Trophoblast cell (in vitro differentiated cells and primary cell): Measurements from ENCODE around the gene BBS9.

ENCODE experiments used
- DNase-seq, 2 donors: peaks; one replicate each; pipeline ENCODE4 v3.0.0-alpha.2; 2016
- H2AFZ ChIP-seq: 2 replicates; pipeline ENCODE4 v1.6.1; 2013; ENCODE audit warnings: low read length, moderate library complexity, mild to moderate bottlenecking; ENCODE audit not compliant: insufficient read depth, poor library complexity
- H2AK5ac ChIP-seq: 2 replicates; pipeline ENCODE4 v1.6.1; 2013; ENCODE audit warnings: mild to moderate bottlenecking, low read length
- H2BK120ac ChIP-seq: 2 replicates; pipeline ENCODE4 v1.6.1; 2013; ENCODE audit warnings: low read length, mild to moderate bottlenecking, moderate library complexity; ENCODE audit not compliant: insufficient read depth, poor library complexity
- H2BK12ac ChIP-seq: 2 replicates; pipeline ENCODE4 v1.6.1; 2013; ENCODE audit warnings: mild to moderate bottlenecking, low read length, moderate library complexity
- H2BK5ac ChIP-seq: 2 replicates; pipeline ENCODE4 v1.6.1; 2013; ENCODE audit warnings: low read length, low read depth, moderate library complexity, mild to moderate bottlenecking; ENCODE audit not compliant: poor library complexity
- H3K14ac ChIP-seq: 2 replicates; pipeline ENCODE4 v1.6.1; 2013; ENCODE audit warnings: mild to moderate bottlenecking, low read length
- H3K18ac ChIP-seq: 2 replicates; pipeline ENCODE4 v1.6.1; 2013; ENCODE audit warnings: mild to moderate bottlenecking, low read length
- H3K23ac ChIP-seq: 2 replicates; pipeline ENCODE4 v1.6.1; 2013; ENCODE audit warnings: low read length
- H3K27ac ChIP-seq: 2 replicates; pipeline ENCODE4 v1.5.1; 2013; ENCODE audit warnings: low read depth, mild to moderate bottlenecking, inconsistent platforms, low read length, moderate library complexity
- H3K27me3 ChIP-seq: 2 replicates; pipeline ENCODE4 v1.6.1; 2013; ENCODE audit warnings: inconsistent platforms, mild to moderate bottlenecking, low read length, moderate library complexity; ENCODE audit not compliant: insufficient read depth
- H3K36me3 ChIP-seq, 2 experiments: 1 replicate in 1 of 2; 2 replicates in 1 of 2; pipeline ENCODE4 v1.6.1; 2013; ENCODE audit warnings: low read length in 2 of 2, mild to moderate bottlenecking in 2 of 2, moderate library complexity in 1 of 2; ENCODE audit not compliant: insufficient read depth in 2 of 2, control insufficient read depth in 1 of 2
- H3K4ac ChIP-seq: 2 replicates; pipeline ENCODE4 v1.6.1; 2013; ENCODE audit warnings: low read depth, mild to moderate bottlenecking, low read length, moderate library complexity
- H3K4me1 ChIP-seq, 2 experiments: 1 replicate in 1 of 2; 2 replicates in 1 of 2; pipeline ENCODE4 v1.6.1; 2013; ENCODE audit warnings: low read length in 2 of 2, mild to moderate bottlenecking in 2 of 2, moderate library complexity in 1 of 2; ENCODE audit not compliant: insufficient read depth in 2 of 2, control insufficient read depth in 1 of 2
- H3K4me2 ChIP-seq: 2 replicates; pipeline ENCODE4 v1.6.1; 2013; ENCODE audit warnings: inconsistent platforms, mild to moderate bottlenecking, low read length, moderate library complexity
- H3K4me3 ChIP-seq: 2 replicates; pipeline ENCODE4 v1.5.1; 2013; ENCODE audit warnings: mild to moderate bottlenecking, low read depth, low read length, inconsistent platforms
- H3K79me1 ChIP-seq: one replicate; pipeline ENCODE4 v1.6.1; 2013; ENCODE audit warnings: low read length
- H3K79me2 ChIP-seq: 2 replicates; pipeline ENCODE4 v1.6.1; 2013; ENCODE audit warnings: low read length, mild to moderate bottlenecking; ENCODE audit not compliant: control insufficient read depth, insufficient read depth, poor library complexity
- H3K9ac ChIP-seq: 2 replicates; pipeline ENCODE4 v1.6.1; 2013; ENCODE audit warnings: mild to moderate bottlenecking, low read length
- H3K9me3 ChIP-seq: 2 replicates; pipeline ENCODE4 v1.6.1; 2013; ENCODE audit warnings: low read depth, mild to moderate bottlenecking, control low read depth, inconsistent platforms, low read length; ENCODE audit not compliant: insufficient read depth
- H4K12ac ChIP-seq: 2 replicates; pipeline ENCODE4 v1.6.1; 2013; ENCODE audit warnings: low read depth, mild to moderate bottlenecking, low read length, moderate library complexity
- H4K8ac ChIP-seq: 2 replicates; pipeline ENCODE4 v1.6.1; 2013; ENCODE audit warnings: low read depth, mild to moderate bottlenecking, low read length, moderate library complexity
- H4K91ac ChIP-seq: one replicate; pipeline ENCODE4 v1.6.1; 2013; ENCODE audit warnings: low read depth, mild to moderate bottlenecking, low read length, moderate library complexity
- WGBS: extraction: QIAGEN DNeasy Blood & Tissue Kit; methylation state at CpG from one replicate; pipeline ENCODE4 v1.1.7; 2013; ENCODE audit warnings: missing lambda C conversion rate; ENCODE audit not compliant: insufficient read length, insufficient coverage; ENCODE audit errors: extremely low coverage; 5-methylcytosine and 5-hydroxymethylcytosine counted together

BBS9 gene

GRCh38 chr7:33604056-33604455 is 474.7 kb downstream of the BBS9 start:
- H3K23ac ChIP-seq = no peak overlapping the region
- WGBS = no CpG with 5 or more reads among the region's 2 CpGs
- DNase-seq = no peak

GRCh38 chr7:33610918-33611317 is 481.6 kb downstream of the BBS9 start:
- Histone ChIP-seq H3K27ac (no peak overlapping the region), H3K14ac (no peak overlapping the region), H3K18ac (no peak overlapping the region), H3K79me1 (no peaks in the 10 kb centered on the region), H2AFZ (no peak overlapping the region), H3K23ac (no peak overlapping the region), H3K4me3 (no peak overlapping the region), H4K91ac (no peak overlapping the region), H2AK5ac (no peak overlapping the region), H3K4me2 (no peak overlapping the region), H3K9me3 (no peaks in the 10 kb centered on the region), H3K36me3 (no peaks in the 10 kb centered on the region), H3K4me1 (peaks cover 0 to 3% of the 10 kb centered on the region in 2 experiments), H4K8ac (no peak overlapping the region), H3K4ac (no peak overlapping the region), H3K27me3 (no peaks in the 10 kb centered on the region), H2BK5ac (no peak overlapping the region), H4K12ac (no peak overlapping the region), H3K79me2 (no peaks in the 10 kb centered on the region), H2BK12ac (no peak overlapping the region), H2BK120ac (no peak overlapping the region), H3K9ac (no peak overlapping the region)
- no peak for DNase-seq
- WGBS = no CpG with 5 or more reads among the region's 3 CpGs

More at GRCh38 chr7:33604056-33604455, 474.7 kb downstream of the BBS9 start:
- Histone ChIP-seq H4K8ac (no peak overlapping the region), H3K27ac (no peak overlapping the region), H2AFZ (no peak overlapping the region), H3K9me3 (no peaks in the 10 kb centered on the region), H3K4ac (no peak overlapping the region), H4K91ac (no peak overlapping the region), H3K4me2 (no peak overlapping the region), H2BK12ac (no peak overlapping the region), H2AK5ac (no peak overlapping the region), H3K18ac (no peak overlapping the region), H4K12ac (no peak overlapping the region), H3K79me1 (no peaks in the 10 kb centered on the region), H3K4me3 (no peak overlapping the region), H3K79me2 (no peaks in the 10 kb centered on the region), H3K4me1 (no peaks in the 10 kb centered on the region), H3K9ac (no peak overlapping the region), H3K14ac (no peak overlapping the region), H2BK120ac (no peak overlapping the region), H3K36me3 (no peaks in the 10 kb centered on the region), H3K27me3 (no peaks in the 10 kb centered on the region), H2BK5ac (no peak overlapping the region)

GRCh38 chr7:33612442-33612841 is 483.1 kb downstream of the BBS9 start:
- H3K4me1 ChIP-seq = peaks cover 0 to 3% of the 10 kb centered on the region in 2 experiments
- H3K36me3 ChIP-seq = no peaks in the 10 kb centered on the region
- H3K79me2 ChIP-seq = no peaks in the 10 kb centered on the region
- no peaks in the 10 kb centered on the region for H3K27me3 ChIP-seq
- no peak overlapping the region for H4K91ac ChIP-seq
- H2AK5ac ChIP-seq = no peak overlapping the region
- no peak overlapping the region for H3K4me2 ChIP-seq
- H2AFZ ChIP-seq = no peak overlapping the region
- no peak overlapping the region for H3K14ac ChIP-seq
- no peak overlapping the region for H3K4ac ChIP-seq
- H2BK12ac ChIP-seq = no peak overlapping the region
- no peak overlapping the region for H2BK120ac ChIP-seq
- H4K8ac ChIP-seq = no peak overlapping the region
- no peak overlapping the region for H3K18ac ChIP-seq
- H3K9ac ChIP-seq = no peak overlapping the region
- no peak overlapping the region for H3K4me3 ChIP-seq
- no peaks in the 10 kb centered on the region for H3K79me1 ChIP-seq
- no peak overlapping the region for H3K23ac ChIP-seq
- DNase-seq = no peak
- no peaks in the 10 kb centered on the region for H3K9me3 ChIP-seq
- H4K12ac ChIP-seq = no peak overlapping the region
- H3K27ac ChIP-seq = no peak overlapping the region
- WGBS = no CpG with 5 or more reads among the region's 1 CpG
- H2BK5ac ChIP-seq = no peak overlapping the region

GRCh38 chr7:33614357-33615117 is 485.2 kb downstream of the BBS9 start:
- H3K18ac ChIP-seq = no peak overlapping the region
- no peak overlapping the region for H3K9ac ChIP-seq
- H3K79me2 ChIP-seq = no peaks in the 10 kb centered on the region
- H3K14ac ChIP-seq = no peak overlapping the region
- H3K27ac ChIP-seq = no peak overlapping the region
- H3K9me3 ChIP-seq = no peaks in the 10 kb centered on the region
- H2BK5ac ChIP-seq = no peak overlapping the region
- no peak overlapping the region for H2BK120ac ChIP-seq
- H3K4ac ChIP-seq = no peak overlapping the region
- peak in 1 of 2 donors; percentile 4 for DNase-seq
- no CpG with 5 or more reads among the region's 6 CpGs for WGBS
- no peak overlapping the region for H3K23ac ChIP-seq
- no peak overlapping the region for H4K91ac ChIP-seq
- no peaks in the 10 kb centered on the region for H3K79me1 ChIP-seq
- H4K12ac ChIP-seq = no peak overlapping the region
- H4K8ac ChIP-seq = no peak overlapping the region
- peaks cover 0 to 3% of the 10 kb centered on the region in 2 experiments for H3K4me1 ChIP-seq
- no peak overlapping the region for H2BK12ac ChIP-seq
- no peak overlapping the region for H3K4me3 ChIP-seq
- H2AK5ac ChIP-seq = no peak overlapping the region
- no peak overlapping the region for H2AFZ ChIP-seq
- H3K4me2 ChIP-seq = peak overlapping the region; percentile 41
- H3K27me3 ChIP-seq = no peaks in the 10 kb centered on the region
- no peaks in the 10 kb centered on the region for H3K36me3 ChIP-seq
